HG03565 (cell line): Measurements from ENCODE around the gene GGT5.
"Not testable (repeated sequence)": the region's sequence is repeated elsewhere in the genome, so short reads cannot be mapped to it uniquely, and the experiment has no call there.

Experiments
- ATAC-seq: cut with Tn5 transposase; IDR thresholded peaks from one replicate; pipeline ENCODE4 v1.9.1; 2021; ENCODE audit warnings: mild to moderate bottlenecking, moderate library complexity; ENCODE audit not compliant: unreplicated experiment

GGT5 gene

DNA sequence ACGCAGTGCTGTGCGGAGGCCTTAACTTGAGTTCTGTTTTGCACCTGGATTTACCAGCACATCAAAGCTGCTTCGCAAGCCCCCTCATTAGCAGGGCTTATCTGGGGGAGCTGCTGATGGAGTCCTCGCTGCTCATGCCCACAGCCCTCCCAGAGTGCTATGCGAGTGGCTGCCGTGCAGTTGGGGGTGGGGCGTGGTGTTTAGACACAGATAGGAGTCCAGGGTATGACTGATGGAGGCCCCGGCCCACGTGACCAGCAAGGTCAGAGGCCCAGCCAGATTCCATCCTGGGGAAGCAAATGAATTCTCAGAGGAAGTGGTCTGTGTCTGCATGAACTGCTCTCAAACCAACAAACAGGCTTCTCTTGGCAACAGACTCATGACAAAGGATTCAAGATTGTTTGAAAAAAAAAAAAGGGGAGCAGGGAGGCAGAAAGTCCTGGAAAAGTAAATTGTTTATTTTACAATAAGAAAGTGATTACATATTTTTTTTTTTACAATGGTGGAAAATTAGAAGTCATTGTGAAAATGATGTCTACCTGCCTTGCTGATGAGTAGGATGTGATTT lies 19.5 kb upstream of the GGT5 start:
- ATAC-seq = not testable (repeated sequence)

DNA sequence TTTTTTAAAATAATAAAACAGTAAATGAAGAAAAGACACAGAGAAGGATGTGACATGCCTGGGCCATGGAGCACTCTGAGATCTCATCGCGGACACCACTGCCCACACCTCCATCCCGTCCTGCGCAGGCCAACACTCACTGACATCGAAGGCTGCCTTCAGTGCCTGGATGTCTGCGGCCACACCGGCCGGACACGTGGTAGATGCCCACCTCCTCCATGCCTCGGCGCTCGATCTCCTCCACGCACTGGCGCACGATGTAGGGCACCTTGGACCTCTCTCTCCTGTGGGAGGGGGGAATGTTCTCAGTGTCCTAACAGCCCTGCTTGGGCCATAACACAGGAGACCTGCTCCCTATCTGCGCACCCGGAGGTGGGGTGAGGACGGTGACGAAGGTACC lies 18.6 kb upstream of the GGT5 start:
- not testable (repeated sequence) for ATAC-seq

DNA sequence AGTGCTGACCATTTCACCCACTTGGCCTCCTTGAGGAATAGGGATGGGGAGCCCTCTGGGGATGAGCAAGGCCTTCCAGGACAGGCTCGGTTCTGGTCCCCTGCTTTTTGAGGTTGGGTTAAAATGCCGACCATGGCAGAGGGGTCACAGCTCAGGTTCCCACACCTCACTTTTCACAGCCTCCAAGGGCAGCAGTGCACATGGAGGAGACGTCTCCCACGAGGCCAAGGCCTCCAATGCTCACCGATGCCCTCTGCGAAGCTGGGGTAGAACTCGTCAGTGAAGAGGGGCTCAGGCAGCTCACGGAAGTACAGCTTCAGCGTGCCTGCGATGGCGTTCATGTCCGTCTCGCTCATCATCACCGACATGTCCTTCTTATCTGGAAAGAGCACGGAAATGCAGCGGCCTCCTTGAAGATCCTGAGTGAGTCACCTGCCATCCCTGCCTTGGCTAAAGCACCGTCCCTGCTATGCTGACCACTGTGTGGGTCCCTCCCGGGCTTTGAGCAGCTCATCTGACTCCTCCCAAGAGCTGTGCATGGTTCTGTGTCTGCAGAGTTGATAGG lies 17.4 kb upstream of the GGT5 start:
- ATAC-seq = not testable (repeated sequence)

DNA sequence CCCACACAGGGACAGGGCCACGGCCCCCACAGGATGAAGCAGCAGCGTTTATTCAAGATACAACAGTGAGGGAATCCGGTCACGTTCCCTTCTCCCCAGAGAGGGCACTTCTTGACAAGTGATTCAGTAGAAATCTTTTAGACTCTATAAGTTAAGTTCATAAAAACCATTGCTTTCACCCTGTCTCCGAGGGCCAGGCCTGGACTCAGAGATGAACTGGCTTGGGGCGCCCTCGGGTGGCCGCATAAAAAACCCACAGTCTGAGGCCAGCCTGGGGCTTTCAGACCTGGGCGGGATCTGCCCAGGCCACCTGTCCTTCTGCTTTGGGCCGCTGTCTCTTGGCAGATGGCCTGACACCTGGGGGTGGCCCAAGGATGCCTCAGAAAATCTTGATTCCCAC lies 14.6 kb upstream of the GGT5 start:
- ATAC-seq = not testable (repeated sequence)

DNA sequence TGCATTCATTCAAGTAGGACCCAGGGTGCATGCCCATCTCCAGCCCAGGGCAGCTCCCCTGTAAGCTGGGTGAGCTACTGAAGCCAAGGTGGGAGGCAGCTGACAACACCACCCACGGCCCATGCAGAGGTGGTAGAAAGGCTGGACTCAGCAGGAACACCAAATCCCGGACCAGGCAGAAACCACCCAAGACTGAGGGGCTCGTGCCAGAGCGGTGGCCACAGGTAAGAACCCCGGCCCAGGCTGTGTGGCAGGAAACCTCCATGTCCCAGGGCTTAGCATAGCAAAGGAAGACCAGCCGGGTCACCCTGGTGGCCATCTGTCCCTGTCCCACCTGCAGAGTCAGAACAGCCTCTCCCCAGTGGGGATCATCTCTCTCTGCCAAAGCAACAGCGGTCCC lies 11.9 kb upstream of the GGT5 start:
- not testable (repeated sequence) for ATAC-seq

DNA sequence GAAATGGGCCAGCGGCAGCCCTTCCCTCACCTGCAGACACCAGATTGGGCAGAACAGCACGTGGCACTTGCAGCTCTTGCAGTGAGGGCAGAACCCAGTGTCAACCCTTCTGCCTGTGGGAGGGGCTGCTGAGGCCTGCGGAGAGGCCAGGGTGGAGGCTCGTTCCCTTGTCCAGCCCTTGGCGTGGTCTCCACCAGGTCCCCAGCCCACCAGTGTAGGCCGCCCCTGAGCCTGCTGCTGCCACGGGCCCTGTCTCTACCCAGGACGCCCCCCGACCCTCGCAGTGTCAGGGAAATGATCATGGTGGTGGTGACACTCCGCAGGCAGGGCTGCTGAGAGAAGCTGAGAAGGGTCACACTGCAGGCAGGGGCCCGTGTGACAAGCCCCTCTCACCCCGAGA lies 11.3 kb upstream of the GGT5 start:
- ATAC-seq = not testable (repeated sequence)

DNA sequence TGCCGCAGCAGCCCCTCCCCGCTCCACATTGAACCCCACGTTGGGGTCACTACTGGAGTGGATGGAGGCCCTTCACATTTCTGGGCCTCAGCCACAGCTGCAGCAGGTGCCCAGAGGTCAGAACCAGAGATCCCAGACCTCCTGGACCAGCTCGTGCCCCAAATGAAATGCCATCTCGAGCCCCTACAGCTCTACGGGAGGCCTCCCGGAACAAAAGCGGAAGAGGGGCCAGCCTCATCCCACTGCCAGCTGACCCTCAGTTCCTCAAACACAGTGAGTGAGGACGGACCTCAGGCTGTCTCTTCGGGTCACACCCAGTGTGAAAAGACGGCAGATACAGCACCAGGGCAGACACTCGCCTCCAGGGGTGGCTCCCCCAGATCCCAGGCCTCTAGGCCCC lies 8.2 kb upstream of the GGT5 start:
- not testable (repeated sequence) for ATAC-seq

DNA sequence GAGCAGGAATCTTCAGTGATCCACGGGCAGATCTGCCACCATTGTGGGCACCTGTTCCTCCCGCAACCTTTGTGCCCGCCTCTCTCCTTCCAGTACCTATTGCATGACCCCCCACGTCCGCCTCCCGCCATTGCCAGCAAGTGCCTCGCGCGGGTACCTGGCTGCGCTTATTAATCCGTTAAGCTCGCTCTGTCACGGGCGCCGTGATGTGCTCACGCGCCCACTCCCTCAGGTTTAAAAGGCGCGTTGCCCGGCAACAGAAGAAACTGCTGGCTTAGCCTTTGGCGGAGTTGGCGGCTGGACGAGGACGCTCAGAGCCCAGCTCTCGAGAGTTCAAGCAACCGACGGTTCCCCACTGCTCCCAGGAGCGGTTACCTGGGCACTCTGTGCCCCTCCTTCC lies 6.4 kb upstream of the GGT5 start:
- ATAC-seq = not testable (repeated sequence)

DNA sequence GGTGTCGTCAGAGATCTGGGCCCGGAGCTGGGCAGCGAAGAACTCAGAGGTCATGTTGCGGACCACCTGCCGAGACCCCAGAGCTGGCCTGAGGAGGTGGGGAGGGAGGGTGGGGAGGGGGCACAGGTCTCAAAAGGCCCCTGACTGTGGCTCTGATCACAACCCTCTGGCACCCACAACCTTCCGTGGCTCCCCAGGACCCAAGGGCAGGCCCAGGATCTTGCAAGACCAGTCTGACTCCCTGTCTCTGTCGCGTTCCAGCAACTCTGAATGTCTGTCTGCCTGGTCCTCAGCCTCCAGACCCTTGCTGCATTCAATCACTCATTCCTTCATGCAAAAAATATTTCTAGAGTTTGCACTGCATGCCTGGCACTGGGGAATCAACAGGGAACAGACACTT lies 4.5 kb upstream of the GGT5 start:
- not testable (repeated sequence) for ATAC-seq

DNA sequence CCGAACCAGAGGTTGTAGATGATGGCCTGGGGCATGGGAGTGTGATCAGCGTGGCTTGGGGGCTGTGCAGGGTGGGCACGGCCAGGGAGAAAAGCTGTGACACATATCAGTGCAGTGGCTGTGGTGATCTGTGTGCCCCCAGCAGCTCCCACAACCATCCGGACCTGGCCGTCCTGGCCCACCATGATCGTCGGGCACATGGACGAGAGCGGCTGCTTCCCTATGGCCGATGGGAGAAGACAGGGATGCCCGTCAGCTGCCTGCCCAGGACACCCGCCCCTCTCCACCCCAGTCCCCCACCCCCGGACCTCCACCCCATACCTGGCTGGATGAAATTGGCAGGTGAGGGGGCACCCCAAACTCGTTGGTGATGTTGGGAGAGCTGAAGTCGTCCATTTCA lies 3.7 kb upstream of the GGT5 start:
- ATAC-seq = not testable (repeated sequence)

DNA sequence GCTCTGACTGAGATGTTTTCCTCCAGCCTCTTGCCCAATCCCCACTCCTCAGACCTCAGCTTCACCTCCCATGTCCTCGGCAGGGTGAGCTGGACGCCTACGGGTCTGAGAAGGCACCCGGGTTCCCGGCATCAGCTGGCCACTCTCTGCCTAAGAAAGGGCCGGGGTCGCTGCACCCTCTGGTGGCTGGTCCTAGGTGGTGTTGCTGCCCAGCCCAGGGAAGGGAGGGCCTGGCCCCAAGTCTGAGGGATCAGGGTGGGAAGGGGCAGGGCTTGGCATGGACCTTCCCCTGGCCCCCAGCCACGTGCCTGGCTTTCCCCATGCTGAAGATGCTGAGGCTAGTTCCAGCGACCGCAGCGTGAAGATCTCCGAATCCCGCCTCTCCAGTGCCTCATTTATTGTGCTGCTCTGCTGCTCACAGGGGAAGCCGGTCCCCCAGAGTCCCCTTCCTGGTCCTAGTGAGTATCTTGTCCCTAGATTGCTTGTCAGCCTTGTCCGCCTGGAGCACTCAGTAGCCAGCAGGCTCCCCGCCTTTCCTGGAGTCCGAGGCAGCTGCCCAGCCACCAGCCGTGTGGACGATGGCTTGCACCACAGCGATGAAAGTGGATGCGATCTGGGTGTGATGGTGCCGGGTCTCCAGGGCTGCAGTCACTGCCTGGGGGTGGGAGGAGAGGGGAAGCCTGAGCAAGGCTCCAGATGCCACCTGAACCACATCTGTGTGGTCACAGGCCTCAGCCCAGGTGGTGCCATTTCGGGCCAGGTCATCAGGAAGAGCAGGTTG lies 2.9 kb upstream of the GGT5 start:
- no peak for ATAC-seq

DNA sequence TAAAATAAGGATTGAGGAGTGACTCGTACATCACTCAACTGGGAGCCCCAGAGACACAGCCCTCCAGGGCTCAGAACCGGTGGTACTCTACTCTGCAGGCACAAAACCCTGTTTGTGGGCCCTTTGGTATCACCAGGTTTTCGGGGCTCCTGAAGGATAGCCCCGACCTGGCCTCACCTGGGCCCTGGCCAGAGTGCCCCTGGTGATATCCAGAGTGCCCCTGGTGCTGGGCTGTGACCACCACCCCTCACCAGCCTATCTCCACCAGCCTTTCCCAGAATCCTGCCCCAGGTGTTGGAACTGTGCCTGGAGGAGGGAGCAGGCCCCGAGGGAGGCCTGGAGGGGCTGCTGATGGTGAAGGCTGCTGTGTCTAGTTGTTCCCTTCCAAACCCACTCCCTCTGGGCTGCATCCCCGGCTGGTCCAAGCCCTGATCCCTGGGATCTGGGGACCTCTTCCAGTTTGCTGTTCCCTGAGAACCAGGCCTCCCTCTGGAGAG lies 2.2 kb upstream of the GGT5 start:
- ATAC-seq = no peak

DNA sequence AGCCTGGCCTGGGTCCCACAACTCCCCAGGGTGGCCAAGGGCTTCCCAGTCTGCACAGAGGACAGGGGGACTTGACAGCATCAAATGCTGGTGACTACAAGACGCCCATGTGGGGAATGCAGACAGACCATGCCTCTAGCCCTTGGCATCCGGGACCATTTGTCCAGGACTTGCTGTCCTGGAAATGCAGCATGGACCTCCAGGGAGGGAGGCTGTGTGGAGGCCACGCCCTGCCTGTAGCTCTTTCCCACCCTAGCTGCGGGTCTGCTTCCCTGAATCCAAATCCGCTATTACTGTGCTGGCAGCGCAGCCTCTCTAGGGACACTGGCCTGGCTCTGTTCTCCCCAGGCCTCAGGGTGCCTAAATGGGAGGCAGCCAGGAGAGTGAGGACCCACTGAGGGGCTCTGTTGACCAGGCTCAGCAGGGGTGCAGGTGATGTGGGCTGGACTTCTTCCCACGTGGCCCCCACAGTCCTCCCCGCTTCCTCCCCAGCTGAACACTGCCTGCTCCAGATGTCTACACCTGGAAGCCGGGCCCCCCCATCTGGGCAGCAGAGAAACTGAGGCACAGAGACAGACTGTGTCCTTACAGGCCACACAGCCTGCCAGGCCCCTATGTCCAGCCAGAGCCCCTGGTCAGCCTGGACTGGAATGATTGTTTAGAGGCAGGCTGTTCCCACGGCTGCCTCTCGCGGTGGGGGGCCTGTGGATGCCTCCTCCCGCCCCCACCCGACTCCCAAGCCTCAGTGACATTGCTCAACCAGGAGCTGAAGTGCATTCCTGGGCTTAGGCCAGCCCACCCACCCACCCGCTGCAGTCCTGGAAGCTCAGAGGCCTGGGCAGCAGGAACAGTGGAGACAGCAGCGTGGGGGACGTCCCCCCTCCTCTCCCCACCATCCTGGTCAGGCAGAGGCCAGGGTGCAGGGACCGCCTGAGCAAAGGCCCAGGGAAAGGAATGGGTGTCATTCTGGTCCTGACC lies 991 bp upstream of the GGT5 start:
- not testable (repeated sequence) for ATAC-seq

DNA sequence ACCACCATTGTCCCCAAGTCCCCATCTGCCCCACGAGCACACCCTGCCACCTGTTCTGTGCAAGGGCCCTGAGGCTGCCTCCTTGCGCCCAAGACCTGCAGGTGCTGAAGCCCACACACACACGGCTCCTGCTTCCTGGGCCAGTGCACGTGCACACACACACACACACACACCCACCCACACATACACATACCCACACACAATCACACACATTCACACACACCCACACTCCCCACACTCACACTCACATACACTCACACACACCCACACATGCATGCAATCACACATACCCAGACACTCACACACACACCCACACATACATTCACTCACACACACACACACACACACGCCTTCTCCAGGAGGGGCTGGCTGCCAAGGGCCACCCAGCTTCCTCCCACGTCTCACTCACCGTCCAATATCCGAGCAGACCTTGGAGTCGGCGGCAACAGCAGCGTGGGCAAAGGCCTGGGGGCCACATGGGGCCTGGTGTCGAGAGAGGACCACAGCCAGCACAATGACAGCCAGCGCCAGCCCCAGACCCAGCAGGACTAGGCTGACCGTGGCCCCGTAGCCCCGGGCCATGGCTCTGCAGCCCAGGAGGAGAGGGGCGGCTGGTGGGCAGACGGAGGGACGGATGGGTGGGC lies 616 bp downstream of the GGT5 start:
- no peak for ATAC-seq

DNA sequence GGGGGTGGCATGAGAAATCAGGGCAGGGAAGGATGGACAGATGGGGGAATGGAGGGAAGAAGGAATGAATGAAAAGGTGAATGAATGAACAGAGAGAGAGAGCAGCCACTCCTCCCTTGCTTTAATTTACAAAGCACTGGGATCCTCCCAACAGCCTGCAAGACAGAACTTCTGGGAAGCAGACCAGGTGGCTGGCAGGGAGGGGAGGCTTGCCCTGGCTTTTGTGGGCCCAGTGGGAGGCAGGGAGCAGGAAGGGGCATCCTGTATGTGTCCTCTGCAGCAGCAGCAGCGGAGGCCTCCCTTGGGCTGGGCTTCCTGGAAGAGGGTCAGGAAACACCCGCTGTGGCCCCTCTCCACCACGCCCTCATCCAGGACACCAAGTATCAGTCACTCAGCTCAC lies 1.5 kb downstream of the GGT5 start:
- not testable (repeated sequence) for ATAC-seq

DNA sequence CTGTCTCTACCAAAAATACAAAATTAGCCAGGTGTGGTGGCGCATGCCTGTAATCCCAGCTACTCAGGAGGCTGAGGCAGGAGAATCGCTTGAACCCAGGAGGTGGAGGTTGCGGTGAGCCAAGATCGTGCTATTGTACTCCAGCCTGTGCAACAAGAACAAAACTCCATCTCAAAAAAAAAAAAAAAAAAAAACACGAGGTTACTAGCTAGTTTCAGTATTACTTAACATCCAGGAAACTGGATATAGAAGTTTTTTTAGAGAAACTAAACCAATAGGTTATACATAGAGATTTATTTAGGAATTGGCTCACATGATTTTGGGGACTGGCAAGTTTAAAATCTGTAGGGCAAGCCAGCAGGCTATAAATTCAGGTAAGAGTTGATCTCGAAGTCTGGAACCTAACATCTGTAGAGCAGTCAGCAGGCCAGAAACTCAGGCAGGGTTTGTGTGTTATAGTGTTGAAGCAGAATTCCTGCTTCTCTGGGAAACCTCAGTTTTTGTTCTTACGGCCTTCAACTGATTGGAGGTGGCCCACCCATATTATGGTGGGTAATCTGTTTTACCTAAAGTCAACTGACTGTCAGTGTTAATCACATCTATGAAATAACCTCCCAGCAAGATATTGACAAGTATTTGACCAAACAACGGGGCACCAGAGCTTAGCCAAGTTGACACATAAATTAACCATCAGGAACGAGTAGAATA lies 3.7 kb downstream of the GGT5 start:
- ATAC-seq = not testable (repeated sequence)

DNA sequence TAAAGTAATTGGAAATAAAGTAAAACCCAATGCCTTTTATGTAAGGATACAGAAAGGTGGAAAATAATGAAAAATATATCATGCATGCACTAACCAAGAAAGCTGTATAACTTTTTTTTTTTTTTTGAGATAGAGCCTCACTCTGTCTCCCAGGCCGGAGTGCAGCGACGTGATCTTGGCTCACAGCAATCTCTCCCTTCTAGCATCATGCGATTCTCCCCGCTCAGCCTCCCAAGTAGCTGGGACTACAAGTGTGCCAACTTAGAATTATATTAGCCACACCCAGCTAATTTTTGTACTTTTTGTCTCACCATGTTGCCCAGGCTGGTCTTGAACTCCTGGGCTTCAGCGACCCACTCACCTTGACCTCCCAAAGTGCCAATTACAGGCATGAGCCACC lies 4.5 kb downstream of the GGT5 start:
- no peak for ATAC-seq

DNA sequence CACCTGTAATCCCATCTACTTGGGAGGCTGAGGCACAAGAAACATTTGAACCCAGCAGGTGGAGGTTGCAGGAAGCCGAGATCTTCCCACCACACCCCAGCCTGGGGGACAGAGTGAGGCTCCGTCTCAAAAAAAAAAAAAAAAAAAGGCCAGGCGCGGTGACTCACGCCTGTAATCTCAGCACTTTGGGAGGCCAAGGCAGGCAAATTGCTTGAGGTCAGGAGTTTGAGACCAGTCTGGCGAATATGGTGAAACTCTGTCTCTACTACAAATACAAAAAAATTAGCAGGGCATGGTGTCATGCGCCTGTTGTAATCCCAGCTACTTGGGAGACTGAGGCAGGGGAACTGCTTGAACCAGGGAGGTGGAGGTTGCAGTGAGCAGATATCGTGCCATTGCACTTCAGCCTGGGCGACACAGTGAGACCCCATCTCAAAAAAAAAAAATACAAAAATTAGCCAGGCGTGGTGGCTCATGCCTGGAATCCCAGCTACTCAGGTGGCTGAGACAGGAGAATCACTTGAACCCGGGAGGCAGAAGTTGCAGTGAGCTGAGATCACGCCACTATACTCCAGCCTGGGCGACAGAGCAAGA lies 6.7 kb downstream of the GGT5 start:
- ATAC-seq = not testable (repeated sequence)

DNA sequence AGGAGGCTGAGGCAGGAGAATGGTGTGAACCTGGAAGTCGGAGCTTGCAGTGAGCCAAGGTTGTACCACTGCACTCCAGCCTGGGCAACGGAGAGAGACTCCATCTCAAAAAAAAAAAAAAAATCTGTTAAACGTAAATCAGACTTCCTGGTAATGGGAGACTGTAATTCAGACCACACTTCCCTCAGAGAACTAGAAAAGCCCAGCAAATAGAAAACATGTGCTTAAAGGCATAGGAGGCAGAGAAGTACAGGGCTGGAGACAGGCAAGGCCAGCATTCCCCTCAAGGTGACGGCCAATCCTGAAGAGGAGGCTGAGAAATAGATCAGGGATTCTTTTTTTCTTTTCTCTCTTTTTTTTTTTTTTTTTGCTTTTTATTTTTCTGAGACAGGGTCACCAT lies 8.2 kb downstream of the GGT5 start:
- ATAC-seq = no peak
